NB4 (cell line): ENCODE data around the gene ZNF91.
"Not testable (repeated sequence)": the region's sequence is repeated elsewhere in the genome, so short reads cannot be mapped to it uniquely, and the experiment has no call there.

Experiments used
- DNase-seq: peaks from one replicate; pipeline ENCODE4 v3.0.0; 2010; ENCODE audit warnings: low read depth
- H3K4me3 ChIP-seq: one replicate; pipeline ENCODE4 v1.5.1; 2011; ENCODE audit warnings: mild to moderate bottlenecking, low read depth, low read length, moderate library complexity
- CTCF ChIP-seq: IDR thresholded peaks from one replicate; pipeline ENCODE4 v1.5.1; 2012; ENCODE audit warnings: low read depth, low read length
- MAX ChIP-seq: IDR thresholded peaks from 2 replicates; pipeline ENCODE4 v1.6.1; 2011; ENCODE audit warnings: low read depth, low read length
- MYC ChIP-seq: IDR thresholded peaks from 2 replicates; pipeline ENCODE4 v1.6.1; 2011; ENCODE audit warnings: low read depth, low read length
- POLR2A ChIP-seq: IDR thresholded peaks from 2 replicates; pipeline ENCODE4 v1.6.1; 2011; ENCODE audit warnings: mild to moderate bottlenecking; ENCODE audit not compliant: insufficient read length; ENCODE audit errors: extremely low read depth

The ZNF91 gene

GRCh38 chr19:23403581-23404324 is 8.5 kb upstream of the ZNF91 start:
- TF ChIP-seq POLR2A (no peak), MAX (no peak), CTCF (no peak), MYC (no peak)
- no peak overlapping the region for H3K4me3 ChIP-seq
- DNase-seq: no peak

GRCh38 chr19:23403052-23403451 is 7.8 kb upstream of the ZNF91 start:
- TF ChIP-seq MYC (no peak), MAX (no peak), POLR2A (no peak), CTCF (no peak)
- no peak for DNase-seq
- no peak overlapping the region for H3K4me3 ChIP-seq

- no peak overlapping the region for H3K4me3 ChIP-seq
- no peak for TF ChIP-seq CTCF
- no peak for TF ChIP-seq MAX
- no peak for TF ChIP-seq MYC
- no peak for TF ChIP-seq POLR2A
- DNase-seq: peak; percentile 30
Measured at GRCh38 chr19:23402388-23402787, 7.1 kb upstream of the ZNF91 start.

- no peak for DNase-seq
- no peak for TF ChIP-seq POLR2A
- no peak for TF ChIP-seq MAX
- TF ChIP-seq MYC: no peak
- no peak for TF ChIP-seq CTCF
- H3K4me3 ChIP-seq: no peak overlapping the region
Measured at GRCh38 chr19:23401086-23401610, 5.9 kb upstream of the ZNF91 start.

GRCh38 chr19:23399443-23399842 is 4.2 kb upstream of the ZNF91 start:
- no peak for TF ChIP-seq MAX
- no peak for TF ChIP-seq POLR2A
- no peak for TF ChIP-seq MYC
- no peak for TF ChIP-seq CTCF
- no peak for DNase-seq
- H3K4me3 ChIP-seq: no peak overlapping the region

- H3K4me3 ChIP-seq: peak overlapping the region; percentile 98
- not testable (repeated sequence) for DNase-seq
Measured at GRCh38 chr19:23395722-23396117, 449 bp upstream of the ZNF91 start.
